Limb (tissue), 2 donors: ENCODE measurements around the gene GREB1L.
"Not testable (repeated sequence)": the region's sequence is repeated elsewhere in the genome, so short reads cannot be mapped to it uniquely, and the experiment has no call there.

ENCODE experiments used
- DNase-seq, 2 donors: peaks; one replicate each; pipeline ENCODE4 v3.0.0-alpha.2; 2016; ENCODE audit errors: extremely low spot score in 2 of 2

GREB1L gene

GRCh38 chr18:21242141-21242779 lies at the start of gene GREB1L:
TSS of gene GREB1L (plus strand) at chr18:21242232. CDS start at chr18:21383519, 141,287 bp downstream.
- DNase-seq: peak; percentile 61 to 81

- no peak for DNase-seq
These were observed 49.8 kb upstream of the GREB1L start for GRCh38 chr18:21192308-21192624.

GRCh38 chr18:21194871-21195771 lies 46.9 kb upstream of the GREB1L start:
- peak in 1 of 2 donors; percentile 77 for DNase-seq

GRCh38 chr18:21196426-21196825 lies 45.6 kb upstream of the GREB1L start:
- no peak for DNase-seq

GRCh38 chr18:21203126-21203525 lies 38.9 kb upstream of the GREB1L start:
- DNase-seq: no peak

GRCh38 chr18:21203542-21204241 lies 38.3 kb upstream of the GREB1L start:
- no peak for DNase-seq

GRCh38 chr18:21205695-21206094 lies 36.3 kb upstream of the GREB1L start:
- DNase-seq: no peak

- DNase-seq: no peak
These were observed 31.8 kb upstream of the GREB1L start for GRCh38 chr18:21210278-21210677.

GRCh38 chr18:21210784-21211183 lies 31.2 kb upstream of the GREB1L start:
- DNase-seq: no peak

- not testable (repeated sequence) for DNase-seq
These were observed 27.6 kb upstream of the GREB1L start for GRCh38 chr18:21214409-21214808.

- DNase-seq: no peak
These were observed 26.5 kb upstream of the GREB1L start for GRCh38 chr18:21215490-21215889.

- no peak for DNase-seq
These were observed 23.2 kb upstream of the GREB1L start for GRCh38 chr18:21218862-21219261.

GRCh38 chr18:21230436-21230835 lies 11.6 kb upstream of the GREB1L start:
- no peak for DNase-seq

- DNase-seq: no peak
These were observed 557 bp upstream of the GREB1L start for GRCh38 chr18:21241301-21242048.

- no peak for DNase-seq
These were observed 859 bp downstream of the GREB1L start for GRCh38 chr18:21242780-21243401.

- DNase-seq: no peak
These were observed 12.5 kb downstream of the GREB1L start for GRCh38 chr18:21254576-21254975.

GRCh38 chr18:21255211-21255610 lies 13.2 kb downstream of the GREB1L start:
- DNase-seq: no peak

GRCh38 chr18:21257386-21257785 lies 15.4 kb downstream of the GREB1L start:
- no peak for DNase-seq

GRCh38 chr18:21260621-21261020 lies 18.6 kb downstream of the GREB1L start:
- DNase-seq: no peak

- no peak for DNase-seq
These were observed 19.3 kb downstream of the GREB1L start for GRCh38 chr18:21261352-21261751.

- DNase-seq: no peak
These were observed 20.2 kb downstream of the GREB1L start for GRCh38 chr18:21262244-21262643.
